Common myeloid progenitor, CD34-positive (primary cell): ENCODE measurements around the gene EHBP1L1. TPM values are rescaled to one million over a fixed set of nuclear protein-coding genes. Genes with fewer than 3 reads are reported as not detected.

Source experiments
- CTCF ChIA-PET: fragments of 350-600 bp; sonication (Branson Sonifier 250); formaldehyde crosslinking; loops from one replicate; lab custom pipeline; 2021; ENCODE audit warnings: antibody characterized with exemption; lab: Charles Lee
- POLR2A ChIA-PET: fragments of 350-600 bp; sonication (Branson Sonifier 250); formaldehyde crosslinking; loops from one replicate; lab custom pipeline; 2021; ENCODE audit warnings: antibody characterized with exemption; lab: Charles Lee
- DNase-seq, 3 donors: peaks; one replicate each; pipeline versions ENCODE4 v3.0.0 to v3.0.0-alpha.2; 2013
- H3K27ac ChIP-seq, 2 experiments: 1 replicate in 1 of 2; 2 replicates in 1 of 2; pipeline ENCODE4 v1.7.0; 2013; ENCODE audit warnings: inconsistent platforms in 2 of 2, low read length in 2 of 2, mild to moderate bottlenecking in 2 of 2, low read depth in 1 of 2, moderate library complexity in 1 of 2; ENCODE audit not compliant: severe bottlenecking in 2 of 2, insufficient read depth in 1 of 2, poor library complexity in 1 of 2
- H3K27me3 ChIP-seq, 5 experiments: replicated peaks in 2 of 5; 1 replicate in 3 of 5; 2 replicates in 2 of 5; pipeline versions ENCODE4 v1.6.1 to v1.7.0; 2013; ENCODE audit warnings: low read length in 4 of 5, mild to moderate bottlenecking in 2 of 5, moderate library complexity in 2 of 5, inconsistent platforms in 1 of 5; ENCODE audit not compliant: insufficient read depth in 5 of 5, control insufficient read depth in 4 of 5
- H3K36me3 ChIP-seq, 4 experiments: 1 replicate in 2 of 4; 2 replicates in 2 of 4; pipeline versions ENCODE4 v1.6.1 to v1.7.0; 2013; ENCODE audit warnings: low read length in 3 of 4, control low read depth in 1 of 4, mild to moderate bottlenecking in 1 of 4; ENCODE audit not compliant: control insufficient read depth in 4 of 4, insufficient read depth in 4 of 4
- H3K4me1 ChIP-seq, 4 experiments: 1 replicate in 3 of 4; 2 replicates in 1 of 4; pipeline versions ENCODE4 v1.6.1 to v1.7.1; 2013; ENCODE audit warnings: low read length in 3 of 4, mild to moderate bottlenecking in 3 of 4, control low read depth in 1 of 4, inconsistent platforms in 1 of 4, moderate library complexity in 1 of 4; ENCODE audit not compliant: control insufficient read depth in 4 of 4, insufficient read depth in 4 of 4; ENCODE audit errors: control extremely low read depth in 1 of 4
- H3K4me3 ChIP-seq, 7 experiments: 1 replicate in 4 of 7; 2 replicates in 3 of 7; pipeline versions ENCODE4 v1.5.1 to v1.7.0; 2013; ENCODE audit warnings: mild to moderate bottlenecking in 7 of 7, low read length in 6 of 7, moderate library complexity in 6 of 7, inconsistent platforms in 2 of 7, low read depth in 2 of 7, control low read depth in 1 of 7; ENCODE audit not compliant: insufficient read depth in 4 of 7, control insufficient read depth in 1 of 7; ENCODE audit errors: extremely low read depth in 1 of 7
- H3K9me3 ChIP-seq, 5 experiments: 1 replicate in 4 of 5; 2 replicates in 1 of 5; pipeline versions ENCODE4 v1.6.1 to v1.7.1; 2013; ENCODE audit warnings: low read length in 4 of 5, mild to moderate bottlenecking in 2 of 5, inconsistent platforms in 1 of 5, low read depth in 1 of 5, moderate library complexity in 1 of 5; ENCODE audit not compliant: control insufficient read depth in 4 of 5, insufficient read depth in 2 of 5; ENCODE audit errors: control extremely low read depth in 1 of 5
- WGBS: methylation state at CpG from one replicate; pipeline ENCODE4 v1.1.5; 2013; ENCODE audit not compliant: insufficient coverage; 5-methylcytosine and 5-hydroxymethylcytosine counted together
- polyA plus RNA-seq: library from polyadenylated mRNA; unstranded; fragments of 120-200 nt; gene quantifications from one replicate; pipeline ENCODE4 v1.2.1, GENCODE V29; 2013

Gene EHBP1L1
- polyA plus RNA-seq, result 41.4 TPM

- H3K27ac ChIP-seq, result peak within 1 kb of the TSS; percentile 19 to 70
- H3K4me1 ChIP-seq, result peaks cover 9 to 71% (median 63%) of the 10 kb centered on the region in 4 experiments
- ChIA-PET CTCF (interaction anchor here (1.4 to 16.4 kb wide), 6 partner anchors 8 to 37 kb away, joined by 3 to 262 read pairs (median 8); no protein-coding TSS in a partner anchor), POLR2A (interaction anchor here (1.1 to 4.1 kb wide), 3 partner anchors 11 to 35 kb away, joined by 3 to 32 read pairs (median 7); no protein-coding TSS in a partner anchor)
- peaks cover 0 to 26% (median 19%) of the 10 kb centered on the region in 4 experiments for H3K36me3 ChIP-seq
- peak; percentile 57 to 78 (median 69) for DNase-seq
- under 1% methylated on average over 42 of the region's 69 CpGs for WGBS
- no peaks in the 10 kb centered on the region for H3K9me3 ChIP-seq
- no peaks in the 10 kb centered on the region for H3K27me3 ChIP-seq
- H3K4me3 ChIP-seq, result peak within 1 kb of the TSS; percentile 23 to 91 (median 74)
These were observed at the start of gene EHBP1L1 for GRCh38 chr11:65575568-65576231. EHBP1L1 (plus strand) TSS chr11:65576053; CDS start chr11:65576303, 250 bp downstream.

GRCh38 chr11:65526744-65527143 is 49.1 kb upstream of the EHBP1L1 start:
- Histone ChIP-seq H3K36me3 (peaks cover 2 to 43% (median 28%) of the 10 kb centered on the region in 4 experiments), H3K4me1 (peaks cover 10 to 42% (median 38%) of the 10 kb centered on the region in 4 experiments), H3K9me3 (no peaks in the 10 kb centered on the region), H3K27me3 (no peaks in the 10 kb centered on the region), H3K4me3 (peak overlapping the region in 1 of 7 experiments; percentile 77), H3K27ac (no peak overlapping the region)
- ChIA-PET POLR2A (no interaction called here), CTCF (interaction anchor here (1.0 to 2.5 kb wide), 6 partner anchors 14 to 67 kb away, joined by 3 to 8 read pairs (median 4); partner anchors contain the start of gene FAM89B)
- WGBS, result 96% methylated on average over 8 of the region's 8 CpGs
- no peak for DNase-seq

GRCh38 chr11:65528819-65529350 is 47.0 kb upstream of the EHBP1L1 start:
- Histone ChIP-seq H3K4me3 (no peak overlapping the region), H3K9me3 (no peaks in the 10 kb centered on the region), H3K36me3 (peaks cover 2 to 58% (median 40%) of the 10 kb centered on the region in 4 experiments), H3K4me1 (peaks cover 4 to 20% (median 19%) of the 10 kb centered on the region in 4 experiments), H3K27me3 (no peaks in the 10 kb centered on the region), H3K27ac (no peak overlapping the region)
- CTCF ChIA-PET, result interaction anchor here (0.9 to 21.8 kb wide), 4 partner anchors 12 to 65 kb away, joined by 3 to 262 read pairs (median 16); partner anchors contain the start of gene EHBP1L1
- POLR2A ChIA-PET, result no interaction called here
- DNase-seq, result no peak
- WGBS, result 100% methylated on average over 4 of the region's 12 CpGs

GRCh38 chr11:65529475-65530156 is 46.2 kb upstream of the EHBP1L1 start:
- H3K27me3 ChIP-seq, result no peaks in the 10 kb centered on the region
- WGBS, result 89% methylated on average over 3 of the region's 10 CpGs
- H3K27ac ChIP-seq, result no peak overlapping the region
- no peak for DNase-seq
- ChIA-PET POLR2A (no interaction called here), CTCF (interaction anchor here (0.6 to 21.8 kb wide), 6 partner anchors 8 to 710 kb away, joined by 3 to 262 read pairs (median 5); partner anchors contain the start of gene EHBP1L1)
- peaks cover 0 to 13% (median 12%) of the 10 kb centered on the region in 4 experiments for H3K4me1 ChIP-seq
- H3K36me3 ChIP-seq, result peaks cover 2 to 59% (median 40%) of the 10 kb centered on the region in 4 experiments
- H3K4me3 ChIP-seq, result no peak overlapping the region
- H3K9me3 ChIP-seq, result no peaks in the 10 kb centered on the region

- Histone ChIP-seq H3K4me3 (no peak overlapping the region), H3K27me3 (no peaks in the 10 kb centered on the region), H3K4me1 (peaks cover 0 to 13% (median 12%) of the 10 kb centered on the region in 4 experiments), H3K36me3 (peaks cover 4 to 64% (median 43%) of the 10 kb centered on the region in 4 experiments), H3K9me3 (no peaks in the 10 kb centered on the region), H3K27ac (no peak overlapping the region)
- ChIA-PET CTCF (interaction anchor here (0.7 to 21.8 kb wide), 6 partner anchors 8 to 64 kb away, joined by 3 to 262 read pairs (median 6); partner anchors contain the start of gene EHBP1L1), POLR2A (no interaction called here)
- peak in 1 of 3 donors; percentile 26 for DNase-seq
- 89% methylated on average over 3 of the region's 5 CpGs for WGBS
These were observed 45.7 kb upstream of the EHBP1L1 start for GRCh38 chr11:65530157-65530496.

- 100% methylated on average over 12 of the region's 15 CpGs for WGBS
- no peaks in the 10 kb centered on the region for H3K4me1 ChIP-seq
- no peaks in the 10 kb centered on the region for H3K9me3 ChIP-seq
- H3K27ac ChIP-seq, result no peak overlapping the region
- ChIA-PET POLR2A (interaction anchor here (0.7 kb wide), 1 partner anchor 54 kb away, joined by 3 read pairs; no protein-coding TSS in a partner anchor), CTCF (interaction anchor here (0.7 to 21.8 kb wide), 4 partner anchors 8 to 61 kb away, joined by 3 to 262 read pairs (median 14); partner anchors contain the start of gene EHBP1L1)
- no peak overlapping the region for H3K4me3 ChIP-seq
- DNase-seq, result no peak
- H3K27me3 ChIP-seq, result no peaks in the 10 kb centered on the region
- peaks cover 2 to 73% (median 55%) of the 10 kb centered on the region in 4 experiments for H3K36me3 ChIP-seq
These were observed 43.3 kb upstream of the EHBP1L1 start for GRCh38 chr11:65532388-65533064.
